AG09319 (cell line): ENCODE results near the gene FARSA.
A peak's percentile ranks its signal among the peaks of the same experiment; 100 is the strongest.
"Not testable (repeated sequence)": the region's sequence is repeated elsewhere in the genome, so short reads cannot be mapped to it uniquely, and the experiment has no call there.

ENCODE experiments used
- DNase-seq: peaks from one replicate; pipeline ENCODE4 v3.0.0-alpha.2; 2010; ENCODE audit warnings: low read depth; ENCODE audit errors: extremely low read depth
- CTCF ChIP-seq: IDR thresholded peaks from 2 replicates; pipeline ENCODE4 v1.5.1; 2011; ENCODE audit warnings: low read depth, mild to moderate bottlenecking, inconsistent platforms, low read length, moderate library complexity

The FARSA gene

DNA sequence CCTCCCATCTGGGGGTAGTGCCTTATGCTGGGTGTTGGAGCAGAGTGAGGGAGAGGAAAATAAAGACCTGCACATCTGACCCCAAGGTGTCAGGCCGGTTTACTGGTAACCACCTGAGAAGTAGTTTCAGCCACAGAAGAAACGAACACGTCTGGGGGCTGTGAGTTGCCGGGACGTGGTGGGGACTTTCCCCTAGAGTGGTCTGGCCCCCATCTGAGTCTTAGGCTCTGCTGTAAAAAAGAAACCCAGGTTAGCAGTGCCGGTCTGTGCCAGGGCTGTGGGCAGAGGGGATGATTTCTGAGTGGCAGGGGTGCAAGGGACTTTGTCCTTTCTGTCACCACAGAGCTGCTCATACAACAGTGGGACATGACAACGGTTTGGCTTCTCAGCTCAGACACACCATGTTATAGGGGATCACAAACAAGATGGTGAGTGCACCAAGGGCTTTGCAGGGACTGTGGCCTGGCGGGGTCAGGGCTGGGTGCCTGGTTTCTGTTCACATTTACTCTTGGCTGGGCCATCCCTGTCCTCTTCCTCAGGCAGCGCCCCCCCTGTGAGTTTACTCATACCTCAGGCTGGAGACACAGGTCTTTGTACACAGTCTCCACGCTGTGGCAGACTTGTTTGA, 33.5 kb downstream of the FARSA start:
- DNase-seq: no peak
- TF ChIP-seq CTCF: no peak

- TF ChIP-seq CTCF: no peak
- no peak for DNase-seq
Observed at GRCh38 chr19:12896460-12896859, 37.1 kb downstream of the FARSA start.

DNA sequence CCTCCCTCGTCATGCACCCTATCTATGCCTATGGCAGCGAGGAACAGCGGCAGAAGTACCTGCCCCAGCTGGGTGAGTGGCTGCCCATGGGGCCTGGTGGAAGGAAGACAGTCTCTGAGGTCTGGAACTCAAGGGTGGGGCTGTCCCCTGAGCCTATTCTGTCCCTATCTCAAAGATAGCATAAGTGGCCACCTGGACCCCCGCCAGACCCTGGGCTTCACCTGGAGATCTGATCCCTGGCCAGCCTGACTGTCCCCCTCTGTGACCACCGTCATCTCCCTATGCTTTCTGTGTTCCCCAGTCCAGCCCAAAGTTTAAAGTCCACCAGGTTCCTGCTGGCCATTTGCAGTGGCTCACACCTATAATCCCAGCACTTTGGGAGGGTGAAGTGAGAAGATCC, 39.9 kb downstream of the FARSA start:
- TF ChIP-seq CTCF: no peak
- DNase-seq: no peak

- no peak for TF ChIP-seq CTCF
Observed at GRCh38 chr19:12891553-12892021, 41.9 kb downstream of the FARSA start.

DNA sequence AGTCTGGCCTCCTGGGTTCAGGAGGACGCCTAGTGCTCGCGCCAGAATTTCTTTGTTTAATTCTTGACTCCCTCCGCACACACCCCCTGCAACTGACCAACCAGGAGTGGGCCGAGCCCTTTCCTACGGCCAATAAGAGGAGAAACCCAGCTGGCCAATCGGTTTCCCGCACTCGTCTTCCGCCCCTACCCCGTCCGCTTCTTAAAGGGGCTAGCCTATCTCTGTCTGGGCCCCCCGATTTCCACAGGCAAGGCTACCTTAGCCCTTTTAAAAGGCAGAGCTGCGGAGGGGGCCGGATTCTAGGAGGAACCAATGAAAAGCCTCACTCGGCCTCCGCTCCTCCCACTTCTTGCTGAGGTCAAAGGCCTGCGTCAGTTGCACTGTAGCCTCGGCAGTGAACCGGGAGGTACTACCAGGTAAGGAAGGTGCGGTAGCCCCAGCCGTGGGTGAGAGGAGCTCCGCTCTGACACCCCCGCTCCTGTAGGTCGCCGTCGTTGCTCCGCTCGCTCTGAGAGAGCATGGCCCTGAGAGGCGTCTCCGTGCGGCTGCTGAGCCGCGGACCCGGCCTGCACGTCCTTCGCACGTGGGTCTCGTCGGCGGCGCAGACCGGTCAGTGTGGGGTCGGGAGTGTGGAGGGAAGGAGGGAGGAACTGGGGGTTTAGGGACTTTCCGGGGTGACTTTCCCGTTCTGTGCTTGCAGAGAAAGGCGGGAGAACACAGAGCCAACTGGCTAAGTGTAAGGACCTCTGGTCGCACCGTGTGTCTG, 42.5 kb downstream of the FARSA start, which contains the start of gene GCDH:
Gene GCDH, plus strand, starts transcription at position 374 of the 766 bp plus-strand sequence. Its CDS starts 145 bp downstream, at position 519.
- TF ChIP-seq CTCF: no peak
- peak; percentile 95 for DNase-seq

More at GRCh38 chr19:12891553-12892021, 41.9 kb downstream of the FARSA start:
- no peak for DNase-seq

GRCh38 chr19:12890299-12890786, 43.2 kb downstream of the FARSA start:
- DNase-seq: not testable (repeated sequence)

DNA sequence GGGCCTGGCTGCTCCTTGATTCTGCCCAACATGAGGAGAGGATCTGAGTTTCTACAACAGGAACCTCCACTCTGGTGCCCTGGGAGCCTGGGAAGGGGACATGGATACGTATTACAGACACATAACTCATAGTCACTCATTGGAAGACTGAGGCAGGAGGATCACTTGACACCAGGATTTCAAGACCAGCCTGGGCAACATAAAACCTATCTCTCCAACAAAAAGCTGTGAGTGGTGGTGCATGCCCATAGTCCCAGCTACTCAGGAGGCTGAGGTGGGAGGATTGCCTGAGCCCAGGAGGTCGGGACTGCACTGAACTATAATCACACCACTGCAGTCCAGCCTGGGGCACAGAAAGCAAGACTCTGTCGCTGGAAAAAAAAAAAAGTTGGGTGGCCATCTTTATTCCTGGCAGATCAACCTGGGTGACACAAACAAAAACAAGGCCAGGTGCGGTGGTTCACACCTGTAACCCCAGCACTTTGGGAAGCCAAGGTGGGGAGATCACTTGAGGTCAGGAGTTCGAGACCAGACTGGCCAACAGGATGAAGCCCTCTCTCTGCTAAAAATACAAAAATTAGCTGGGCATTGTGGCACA, 45.4 kb downstream of the FARSA start:
- no peak for TF ChIP-seq CTCF

More for the DNA sequence above, 45.4 kb downstream of the FARSA start:
- DNase-seq: no peak
